Transverse colon (tissue), 4 donors: ENCODE measurements around the gene PML. TPM values are rescaled to one million over a fixed set of nuclear protein-coding genes. Genes with fewer than 3 reads are reported as not detected.

Experiments used
- DNase-seq: peaks from one replicate; pipeline ENCODE4 v3.0.0-alpha.2; 2019
- H3K27ac ChIP-seq, 4 donors: fragments of 200-600 bp; sonication (generic); 2 replicates each; pipeline ENCODE4 v1.5.1; 2016 to 2018; ENCODE audit warnings: inconsistent platforms in 4 of 4
- H3K27me3 ChIP-seq: fragments of 200-600 bp; sonication (generic); 2 replicates; pipeline ENCODE4 v1.5.1; 2017; ENCODE audit warnings: inconsistent platforms
- H3K36me3 ChIP-seq, 4 donors: fragments of 200-600 bp; sonication (generic); 2 replicates each; pipeline ENCODE4 v1.5.1; 2017 to 2019; ENCODE audit warnings: inconsistent platforms in 4 of 4
- H3K4me1 ChIP-seq, 4 donors: fragments of 200-600 bp; sonication (generic); 2 replicates each; pipeline ENCODE4 v1.5.1; 2017 to 2020; ENCODE audit warnings: inconsistent platforms in 4 of 4
- H3K4me3 ChIP-seq, 4 donors: fragments of 200-600 bp; sonication (generic); 1 replicate in 1 of 4; 2 replicates in 3 of 4; pipeline versions ENCODE4 v1.5.1 to v1.6.1; 2017 to 2019; ENCODE audit warnings: inconsistent platforms in 4 of 4
- H3K9me3 ChIP-seq, 2 donors: fragments of 200-600 bp; sonication (generic); 2 replicates each; pipeline ENCODE4 v1.5.1; 2017 to 2019; ENCODE audit warnings: inconsistent platforms in 2 of 2
- CTCF ChIP-seq, 5 experiments: fragments of 200-600 bp in 3 of 5; fragments of 450-650 bp in 2 of 5; sonication (generic) in 3 of 5; IDR thresholded peaks; 1 replicate in 2 of 5; 2 replicates in 3 of 5; pipeline ENCODE4 v1.5.1; 2016 to 2017; ENCODE audit warnings: antibody characterized with exemption in 5 of 5, inconsistent platforms in 3 of 5, mild to moderate bottlenecking in 2 of 5, moderate library complexity in 1 of 5
- EP300 ChIP-seq: sonication (generic); formaldehyde crosslinking; IDR thresholded peaks from one replicate; pipeline ENCODE4 v1.6.1; 2017; ENCODE audit warnings: antibody characterized with exemption, low read depth
- POLR2A ChIP-seq: fragments of 450-650 bp; IDR thresholded peaks from one replicate; pipeline ENCODE4 v1.6.1; 2016; ENCODE audit warnings: antibody characterized with exemption, mild to moderate bottlenecking, moderate library complexity
- POLR2AphosphoS5 ChIP-seq, 3 donors: sonication (generic); formaldehyde crosslinking; IDR thresholded peaks; one replicate each; pipeline ENCODE4 v1.6.1; 2016; ENCODE audit warnings: antibody characterized with exemption in 3 of 3
- WGBS, 2 donors: methylation state at CpG; one replicate each; pipeline ENCODE4 v1.1.5; 2018; ENCODE audit warnings: low coverage in 1 of 2; 5-methylcytosine and 5-hydroxymethylcytosine counted together
- in situ Hi-C, 4 donors: fragments of 200-750 bp; cut with MboI; loops; one replicate each; pipeline versions ENCODE4 v1.15.0 to v1.15.1; 2017; ENCODE audit warnings: low sequenced_read_pairs in 3 of 4, low pct_ligation_motif_present in 1 of 4, low pct_unique_long_range_greater_than_20kb in 1 of 4
- intact Hi-C: fragments of 100-400 bp; cut with DNase I; formaldehyde crosslinking; loops from one replicate; pipeline ENCODE4 v1.15.1; 2023; ENCODE audit warnings: low total_unique reads
- total RNA-seq, 4 donors: library from RNA; depleted of rRNA; stranded (reverse); fragments of >200 nt; gene quantifications; one replicate each; pipeline ENCODE4 v1.1.0, GENCODE V29; 2016

The PML gene
- total RNA-seq, 4 donors from 2014 or later, result 35.1 to 128 (median 70.0) TPM

GRCh38 chr15:73989001-73989798 lies 5.3 kb upstream of the PML start:
- 75% methylated on average over 9 of the region's 9 CpGs; no CpG with 5 or more reads in 1 of the 2 donors for WGBS, 2 donors
- Histone ChIP-seq H3K9me3 (no peaks in the 10 kb centered on the region), H3K36me3 (no peaks in the 10 kb centered on the region), H3K4me1 (peaks cover 24 to 73% (median 39%) of the 10 kb centered on the region in 4 donors), H3K27ac (peak overlapping the region; percentile 89 to 96 (median 93)), H3K27me3 (no peaks in the 10 kb centered on the region), H3K4me3 (no peak overlapping the region)
- intact Hi-C loops (no loop called here), in situ Hi-C loops (loop anchor here in 1 of 4 donors (10.0 kb wide), 1 partner anchor 46 kb away; no protein-coding TSS in a partner anchor)
- DNase-seq, result no peak
- no peak for TF ChIP-seq POLR2A

GRCh38 chr15:73990250-73991005 lies 4.1 kb upstream of the PML start:
- Histone ChIP-seq H3K27me3 (no peaks in the 10 kb centered on the region), H3K4me3 (no peak overlapping the region), H3K27ac (peak overlapping the region; percentile 89 to 96 (median 93)), H3K4me1 (peaks cover 15 to 63% (median 37%) of the 10 kb centered on the region in 4 donors), H3K36me3 (no peaks in the 10 kb centered on the region), H3K9me3 (no peaks in the 10 kb centered on the region)
- DNase-seq, result no peak
- in situ Hi-C loops, result no loop called here
- WGBS, 2 donors, result 53 to 77% methylated on average over 5 to 9 of the region's 9 CpGs
- intact Hi-C loops, result no loop called here
- TF ChIP-seq POLR2A (no peak), CTCF (IDR thresholded peaks at IDR 0.05) (no peak), POLR2AphosphoS5 (IDR thresholded peaks at IDR 0.05) (no peak), EP300 (no peak)

GRCh38 chr15:73991260-73991659 lies 3.3 kb upstream of the PML start:
- H3K27me3 ChIP-seq, result no peaks in the 10 kb centered on the region
- in situ Hi-C loops, result no loop called here
- peaks cover 16 to 69% (median 45%) of the 10 kb centered on the region in 4 donors for H3K4me1 ChIP-seq
- intact Hi-C loops, result no loop called here
- no peak for TF ChIP-seq POLR2A
- TF ChIP-seq CTCF (IDR thresholded peaks at IDR 0.05), result no peak
- TF ChIP-seq EP300, result no peak
- TF ChIP-seq POLR2AphosphoS5 (IDR thresholded peaks at IDR 0.05), result no peak
- H3K4me3 ChIP-seq, result peak overlapping the region; percentile 84 to 98 (median 90)
- no peaks in the 10 kb centered on the region for H3K36me3 ChIP-seq
- DNase-seq, result peak; percentile 45
- H3K27ac ChIP-seq, result peak overlapping the region; percentile 89 to 96 (median 93)
- 50 to 54% methylated on average over 1 to 5 of the region's 5 CpGs for WGBS, 2 donors
- H3K9me3 ChIP-seq, result no peaks in the 10 kb centered on the region

GRCh38 chr15:73991726-73992593 lies 2.6 kb upstream of the PML start, which contains the start of gene STOML1:
Gene STOML1 (minus strand): TSS chr15:73992295. CDS start chr15:73992223, 72 bp downstream.
- Histone ChIP-seq H3K4me1 (peaks cover 21 to 76% (median 52%) of the 10 kb centered on the region in 4 donors), H3K36me3 (no peaks in the 10 kb centered on the region), H3K4me3 (peak within 1 kb of the TSS; percentile 84 to 98 (median 90)), H3K27me3 (no peaks in the 10 kb centered on the region), H3K9me3 (no peaks in the 10 kb centered on the region), H3K27ac (peak within 1 kb of the TSS; percentile 89 to 96 (median 93))
- peak; percentile 95 for DNase-seq
- WGBS, 2 donors, result 1% methylated on average over 68 of the region's 72 CpGs; no CpG with 5 or more reads in 1 of the 2 donors
- TF ChIP-seq POLR2A, result peak; percentile 65
- TF ChIP-seq CTCF (IDR thresholded peaks at IDR 0.05), result peak; percentile 79 to 96 (median 89)
- peak; percentile 62 to 67 (median 64) for TF ChIP-seq POLR2AphosphoS5 (IDR thresholded peaks at IDR 0.05)
- no peak for TF ChIP-seq EP300
- in situ Hi-C loops (no loop called here), intact Hi-C loops (no loop called here)
